ENCODE measurements around the gene CTXND1.
A peak's percentile ranks its signal among the peaks of the same experiment; 100 is the strongest.

CTXND1 gene

GRCh38 chr15:80175436-80175835 lies 76.6 kb downstream of the CTXND1 start:
- TF ChIP-seq CREB1 (IDR thresholded peaks at IDR 0.05; ENCODE audit: low read depth) (no peak), EP300 (IDR thresholded peaks at IDR 0.05; ENCODE audit: borderline replicate concordance) (no peak), ZBTB7A (IDR thresholded peaks at IDR 0.05; ENCODE audit: low read depth) (no peak), MAX (IDR thresholded peaks at IDR 0.05) (no peak), RAD21 (IDR thresholded peaks at IDR 0.05; ENCODE audit: low read depth) (no peak), TCF12 (IDR thresholded peaks at IDR 0.05; ENCODE audit: low read depth) (no peak), EGR1 (IDR thresholded peaks at IDR 0.05) (no peak), USF1 (IDR thresholded peaks at IDR 0.05) (no peak), TEAD4 (IDR thresholded peaks at IDR 0.05) (no peak), NFIC (IDR thresholded peaks at IDR 0.05) (no peak), CEBPB (IDR thresholded peaks at IDR 0.05) (no peak), TAF1 (IDR thresholded peaks at IDR 0.05; ENCODE audit: low read depth) (no peak)

- no peak for TF ChIP-seq CREB1 (IDR thresholded peaks at IDR 0.05; ENCODE audit: low read depth)
- no peak for TF ChIP-seq EGR1 (IDR thresholded peaks at IDR 0.05)
- no peak for TF ChIP-seq ZBTB7A (IDR thresholded peaks at IDR 0.05; ENCODE audit: low read depth)
- TF ChIP-seq RAD21 (IDR thresholded peaks at IDR 0.05; ENCODE audit: low read depth) = no peak
- TF ChIP-seq USF1 (IDR thresholded peaks at IDR 0.05) = no peak
- no peak for TF ChIP-seq TAF1 (IDR thresholded peaks at IDR 0.05; ENCODE audit: low read depth)
- no peak for TF ChIP-seq TEAD4 (IDR thresholded peaks at IDR 0.05)
- no peak for TF ChIP-seq CEBPB (IDR thresholded peaks at IDR 0.05)
- TF ChIP-seq NFIC (IDR thresholded peaks at IDR 0.05) = no peak
- no peak for TF ChIP-seq FOXM1 (IDR thresholded peaks at IDR 0.05; ENCODE audit: borderline replicate concordance, low read depth)
- TF ChIP-seq EP300 (IDR thresholded peaks at IDR 0.05; ENCODE audit: borderline replicate concordance) = no peak
- no peak for TF ChIP-seq TCF12 (IDR thresholded peaks at IDR 0.05; ENCODE audit: low read depth)
- TF ChIP-seq YY1 (IDR thresholded peaks at IDR 0.05; ENCODE audit: low read depth) = no peak
- no peak for TF ChIP-seq REST (IDR thresholded peaks at IDR 0.05; ENCODE audit: low read depth)
- no peak for TF ChIP-seq MAX (IDR thresholded peaks at IDR 0.05)
Observed at GRCh38 chr15:80174017-80174746, 77.8 kb downstream of the CTXND1 start.

- TF ChIP-seq CEBPB (IDR thresholded peaks at IDR 0.05) = peak; percentile 97
- 0 out of 2 replicates have a peak, but pooled peaks have one; percentile 21 for TF ChIP-seq YY1 (IDR thresholded peaks at IDR 0.05; ENCODE audit: low read depth)
- no peak for TF ChIP-seq FOXM1 (IDR thresholded peaks at IDR 0.05; ENCODE audit: borderline replicate concordance, low read depth)
- TF ChIP-seq RAD21 (IDR thresholded peaks at IDR 0.05; ENCODE audit: low read depth) = peak; percentile 90
Observed at GRCh38 chr15:80173022-80173759, 78.8 kb downstream of the CTXND1 start.

GRCh38 chr15:80172401-80172800 lies 79.6 kb downstream of the CTXND1 start:
- TF ChIP-seq MAX (IDR thresholded peaks at IDR 0.05) (no peak), EGR1 (IDR thresholded peaks at IDR 0.05) (no peak), YY1 (IDR thresholded peaks at IDR 0.05; ENCODE audit: low read depth) (no peak), RAD21 (IDR thresholded peaks at IDR 0.05; ENCODE audit: low read depth) (no peak), ZBTB7A (IDR thresholded peaks at IDR 0.05; ENCODE audit: low read depth) (no peak), TAF1 (IDR thresholded peaks at IDR 0.05; ENCODE audit: low read depth) (no peak), TCF12 (IDR thresholded peaks at IDR 0.05; ENCODE audit: low read depth) (no peak), NFIC (IDR thresholded peaks at IDR 0.05) (no peak)

GRCh38 chr15:80171787-80172186 lies 80.2 kb downstream of the CTXND1 start:
- TF ChIP-seq TEAD4 (IDR thresholded peaks at IDR 0.05) (no peak), USF1 (IDR thresholded peaks at IDR 0.05) (no peak)

GRCh38 chr15:80170596-80170995 lies 81.4 kb downstream of the CTXND1 start:
- TF ChIP-seq FOXM1 (IDR thresholded peaks at IDR 0.05; ENCODE audit: borderline replicate concordance, low read depth) (no peak), CREB1 (IDR thresholded peaks at IDR 0.05; ENCODE audit: low read depth) (no peak), REST (IDR thresholded peaks at IDR 0.05; ENCODE audit: low read depth) (no peak), MAX (IDR thresholded peaks at IDR 0.05) (no peak)

Data from Ishikawa (cell line).